Activated CD8-positive, alpha-beta memory T cell treated with anti-CD3 and anti-CD28 coated beads for 1 hour (primary cell): Measurements from ENCODE around the gene ZNF879.

Experiments used
- DNase-seq, 2 donors: peaks; one replicate each; pipeline ENCODE4 v3.0.0-alpha.2; 2020; ENCODE audit warnings: low read depth in 1 of 2; ENCODE audit errors: extremely low read depth in 1 of 2

Gene ZNF879

GRCh38 chr5:179023528-179024189, at the start of gene ZNF879:
Gene ZNF879 (plus strand): TSS chr5:179023804. CDS start chr5:179025005, 1,201 bp downstream.
- DNase-seq: peak; percentile 84 to 90

GRCh38 chr5:178981381-178981780, 42.2 kb upstream of the ZNF879 start:
- no peak for DNase-seq

GRCh38 chr5:178982941-178983340, 40.7 kb upstream of the ZNF879 start:
- DNase-seq: no peak

- DNase-seq: no peak
These were observed 39.9 kb upstream of the ZNF879 start for GRCh38 chr5:178983728-178984127.

- no peak for DNase-seq
These were observed 39.2 kb upstream of the ZNF879 start for GRCh38 chr5:178984145-178985072.

- no peak for DNase-seq
These were observed 37.2 kb upstream of the ZNF879 start for GRCh38 chr5:178986326-178986960.

- DNase-seq: no peak
These were observed 35.0 kb upstream of the ZNF879 start for GRCh38 chr5:178988436-178989220.

- DNase-seq: no peak
These were observed 34.3 kb upstream of the ZNF879 start for GRCh38 chr5:178989311-178989710.

GRCh38 chr5:178990491-178990890, 33.1 kb upstream of the ZNF879 start:
- DNase-seq: no peak

GRCh38 chr5:178991190-178992145, 32.1 kb upstream of the ZNF879 start:
- DNase-seq: no peak

GRCh38 chr5:178992291-178992895, 31.2 kb upstream of the ZNF879 start:
- no peak for DNase-seq

GRCh38 chr5:178993236-178993765, 30.3 kb upstream of the ZNF879 start:
- DNase-seq: no peak

GRCh38 chr5:178993955-178994579, 29.5 kb upstream of the ZNF879 start:
- DNase-seq: no peak

GRCh38 chr5:178994580-178995340, 28.8 kb upstream of the ZNF879 start, which contains the start of gene GRM6:
Gene GRM6 (minus strand): TSS chr5:178995320. CDS start chr5:178994944, 376 bp downstream.
- no peak for DNase-seq

GRCh38 chr5:178995341-178995690, 28.3 kb upstream of the ZNF879 start:
- DNase-seq: no peak

- no peak for DNase-seq
These were observed 27.4 kb upstream of the ZNF879 start for GRCh38 chr5:178996156-178996555.

GRCh38 chr5:178997191-178997590, 26.4 kb upstream of the ZNF879 start:
- DNase-seq: no peak

- no peak for DNase-seq
These were observed 25.2 kb upstream of the ZNF879 start for GRCh38 chr5:178998441-178998840.
